ENCODE measurements around the gene CDR2L.

Gene CDR2L

GRCh38 chr17:74987418-74987908 lies at the start of gene CDR2L:
Gene CDR2L (plus strand): TSS chr17:74987632. CDS start chr17:74988044, 412 bp downstream.
- DNase-seq = peak; percentile 85

GRCh38 chr17:74938194-74938950 lies 49.1 kb upstream of the CDR2L start:
- no peak for DNase-seq

- no peak for DNase-seq
These were observed 47.9 kb upstream of the CDR2L start for GRCh38 chr17:74939534-74939933.

- DNase-seq = no peak
These were observed 46.2 kb upstream of the CDR2L start for GRCh38 chr17:74941128-74941725.

- no peak for DNase-seq
These were observed 43.5 kb upstream of the CDR2L start for GRCh38 chr17:74943808-74944522.

GRCh38 chr17:74945543-74945942 lies 41.9 kb upstream of the CDR2L start:
- DNase-seq = no peak

- no peak for DNase-seq
These were observed 40.8 kb upstream of the CDR2L start for GRCh38 chr17:74946641-74947040.

GRCh38 chr17:74947041-74947754 lies 40.2 kb upstream of the CDR2L start:
- DNase-seq = no peak

- DNase-seq = no peak
These were observed 37.8 kb upstream of the CDR2L start for GRCh38 chr17:74949455-74950115.

- no peak for DNase-seq
These were observed 37.2 kb upstream of the CDR2L start for GRCh38 chr17:74950207-74950606.

- DNase-seq = no peak
These were observed 36.4 kb upstream of the CDR2L start for GRCh38 chr17:74951065-74951464.

GRCh38 chr17:74951680-74952421 lies 35.6 kb upstream of the CDR2L start:
- no peak for DNase-seq

- no peak for DNase-seq
These were observed 34.9 kb upstream of the CDR2L start for GRCh38 chr17:74952431-74953133.

GRCh38 chr17:74953134-74953687 lies 34.2 kb upstream of the CDR2L start:
- DNase-seq = no peak

- no peak for DNase-seq
These were observed 33.3 kb upstream of the CDR2L start for GRCh38 chr17:74954115-74954514.

GRCh38 chr17:74954665-74955421 lies 32.6 kb upstream of the CDR2L start:
- DNase-seq = no peak

- no peak for DNase-seq
These were observed 31.3 kb upstream of the CDR2L start for GRCh38 chr17:74956093-74956492.

GRCh38 chr17:74957935-74958740 lies 29.3 kb upstream of the CDR2L start:
- peak; percentile 33 for DNase-seq

All from KG1 (cell line).